BJ (cell line): ENCODE measurements around the gene DRAP1. TPM values are rescaled to one million over a fixed set of nuclear protein-coding genes. Genes with fewer than 3 reads are reported as not detected.

ENCODE experiments used
- CTCF ChIA-PET: fragments of 350-600 bp; formaldehyde crosslinking; extraction: SDS; loops from one replicate; lab custom pipeline; 2021; ENCODE audit warnings: antibody characterized with exemption, inconsistent platforms; lab: Yijun Ruan, JAX
- POLR2A ChIA-PET: fragments of 300-600 bp; sonication (Branson Sonifier 250); formaldehyde crosslinking; extraction: SDS; loops from one replicate; lab custom pipeline; 2021; ENCODE audit warnings: antibody characterized with exemption; lab: Charles Lee
- DNase-seq: peaks from one replicate; pipeline ENCODE4 v3.0.0-alpha.2; 2011; ENCODE audit warnings: low read depth
- H3K27me3 ChIP-seq: 2 replicates; pipeline ENCODE4 v1.6.0; 2011; ENCODE audit warnings: low read length; ENCODE audit not compliant: control insufficient read depth, insufficient read depth
- H3K36me3 ChIP-seq: 2 replicates; pipeline ENCODE4 v1.5.1; 2011; ENCODE audit warnings: low read length; ENCODE audit not compliant: control insufficient read depth, insufficient read depth
- H3K4me3 ChIP-seq: 2 replicates; pipeline ENCODE4 v1.5.1; 2011; ENCODE audit warnings: low read depth, mild to moderate bottlenecking, control low read depth, low read length
- CTCF ChIP-seq: IDR thresholded peaks from 2 replicates; pipeline ENCODE4 v1.5.1; 2011; ENCODE audit warnings: low read depth, mild to moderate bottlenecking, control low read depth, inconsistent platforms, low read length, moderate library complexity; ENCODE audit not compliant: insufficient read depth
- polyA plus RNA-seq: library from polyadenylated mRNA; depleted of rRNA; stranded (reverse); fragments of >200 nt; gene quantifications from 2 replicates; pipeline ENCODE4 v1.2.3, GENCODE V29; 2011

The DRAP1 gene
- polyA plus RNA-seq, 1 experiment: 137 TPM

GRCh38 chr11:65961267-65962140 is 42.3 kb downstream of the DRAP1 start, which contains the start of gene SART1:
SART1 (plus strand) TSS chr11:65961734; CDS start chr11:65961781, 47 bp downstream.
- ChIA-PET CTCF (interaction anchor here (1.8 to 2.2 kb wide), 3 partner anchors 71 to 77 kb away, joined by 3 to 9 read pairs (median 4); partner anchors contain the start of genes CCDC85B and FIBP), POLR2A (interaction anchor here (0.6 to 0.7 kb wide), 2 partner anchors 71 to 462 kb away, joined by 3 read pairs; partner anchors contain the start of gene CCDC85B)
- no peak for TF ChIP-seq CTCF
- Histone ChIP-seq H3K36me3 (peaks cover 20% of the 10 kb centered on the region), H3K4me3 (peak within 1 kb of the TSS; percentile 71), H3K27me3 (no peaks in the 10 kb centered on the region)
- DNase-seq: peak; percentile 87

- Histone ChIP-seq H3K27me3 (no peaks in the 10 kb centered on the region), H3K4me3 (peak overlapping the region; percentile 71), H3K36me3 (peaks cover 27% of the 10 kb centered on the region)
- CTCF ChIA-PET: no interaction called here
- POLR2A ChIA-PET: interaction anchor here (0.7 kb wide), 1 partner anchor 72 kb away, joined by 3 read pairs; the partner anchor contains the start of gene CCDC85B
- no peak for TF ChIP-seq CTCF
- no peak for DNase-seq
These were observed 42.9 kb downstream of the DRAP1 start for GRCh38 chr11:65962141-65962564.

GRCh38 chr11:65964906-65965305 is 45.7 kb downstream of the DRAP1 start:
- Histone ChIP-seq H3K36me3 (peaks cover 39% of the 10 kb centered on the region), H3K4me3 (no peak overlapping the region), H3K27me3 (no peaks in the 10 kb centered on the region)
- DNase-seq: no peak
- no peak for TF ChIP-seq CTCF
- CTCF ChIA-PET: interaction anchor here (1.4 kb wide), 1 partner anchor 80 kb away, joined by 6 read pairs; no protein-coding TSS in a partner anchor
- POLR2A ChIA-PET: no interaction called here

GRCh38 chr11:65965986-65966762 is 46.9 kb downstream of the DRAP1 start:
- Histone ChIP-seq H3K27me3 (no peaks in the 10 kb centered on the region), H3K36me3 (peaks cover 43% of the 10 kb centered on the region), H3K4me3 (no peak overlapping the region)
- DNase-seq: no peak
- ChIA-PET CTCF (interaction anchor here (0.9 to 1.4 kb wide), 3 partner anchors 10 to 82 kb away, joined by 4 to 6 read pairs (median 4); partner anchors contain the start of gene FIBP), POLR2A (no interaction called here)
- TF ChIP-seq CTCF: no peak
